AG08395 (cell line): Measurements from ENCODE around the gene ICA1.
"Not testable (repeated sequence)": the region's sequence is repeated elsewhere in the genome, so short reads cannot be mapped to it uniquely, and the experiment has no call there.

Source experiments
- DNase-seq: peaks from one replicate; pipeline ENCODE4 v3.0.0; 2012; ENCODE audit warnings: mixed read lengths, low spot score

The ICA1 gene

DNA sequence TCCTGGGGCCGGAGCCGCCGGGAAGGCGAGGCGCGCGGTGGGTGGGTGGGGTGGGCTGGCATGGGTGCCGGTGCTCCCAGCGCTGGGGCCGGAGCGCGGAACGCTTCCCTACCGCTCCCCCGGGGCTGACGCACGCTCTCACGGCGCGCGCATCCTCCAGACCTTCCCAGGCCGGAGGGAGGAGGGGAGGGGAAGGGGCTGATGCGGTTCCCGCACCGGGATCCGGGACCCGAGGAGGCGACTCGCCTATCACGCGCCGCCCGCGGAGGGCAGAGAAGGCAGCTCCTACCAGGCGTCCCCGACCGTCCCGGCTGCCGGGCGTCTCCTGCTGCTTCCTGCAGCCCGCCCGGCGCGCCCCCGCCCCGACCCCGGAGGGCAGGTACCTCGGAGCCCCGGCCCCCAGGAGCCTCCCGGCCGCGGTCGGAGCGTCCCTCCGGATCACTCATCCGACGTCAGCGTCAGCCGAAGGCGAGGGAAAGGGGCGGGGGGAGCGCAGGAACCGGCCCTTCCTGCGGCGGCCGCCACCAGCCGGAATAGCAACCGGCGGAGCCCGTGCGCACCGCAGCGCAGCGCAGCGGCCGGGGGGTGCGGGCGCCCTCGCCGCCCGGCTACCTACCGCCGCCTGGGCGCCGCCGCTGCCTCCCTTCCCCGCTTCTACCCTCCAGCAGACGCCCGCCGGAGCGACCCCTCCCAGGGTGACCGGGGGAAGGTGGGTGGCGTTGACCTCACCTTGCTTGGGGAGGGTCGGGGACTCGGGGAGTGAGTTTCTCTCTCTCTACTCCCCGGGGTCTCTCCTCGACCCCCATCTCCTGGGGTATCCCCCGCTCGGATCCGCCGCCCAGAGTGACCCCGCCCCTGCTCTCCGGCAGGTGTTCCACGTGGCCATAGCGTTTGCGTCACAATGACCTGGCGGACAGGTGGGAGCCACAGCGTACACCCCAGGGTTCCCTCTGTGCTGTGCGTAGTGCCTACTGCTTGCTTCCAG is at the start of gene ICA1:
Gene ICA1, minus strand, starts transcription at position 457 of the 985 bp plus-strand sequence. CDS start 26,241 bp downstream, outside the sequence.
- peak; percentile 5 for DNase-seq

DNA sequence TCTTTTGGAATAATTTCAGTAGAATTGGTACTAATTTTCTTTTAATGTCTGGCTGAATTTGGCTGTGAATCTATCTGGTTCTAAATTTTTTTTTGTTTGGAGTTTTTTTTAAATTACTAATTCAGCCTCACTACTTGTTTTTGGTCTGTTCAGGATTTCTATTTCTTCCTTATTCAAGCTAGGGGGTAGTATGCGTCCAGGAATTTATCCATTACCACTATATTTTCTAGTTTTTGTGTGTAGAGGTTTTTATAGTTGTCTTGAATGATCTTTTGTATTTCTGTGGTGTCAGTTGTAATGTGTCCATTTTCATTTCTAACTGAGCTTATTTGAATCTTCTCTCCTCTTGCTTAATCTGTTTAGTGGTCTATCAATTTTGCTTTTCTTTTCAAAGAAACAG is 48.9 kb upstream of the ICA1 start:
- no peak for DNase-seq

DNA sequence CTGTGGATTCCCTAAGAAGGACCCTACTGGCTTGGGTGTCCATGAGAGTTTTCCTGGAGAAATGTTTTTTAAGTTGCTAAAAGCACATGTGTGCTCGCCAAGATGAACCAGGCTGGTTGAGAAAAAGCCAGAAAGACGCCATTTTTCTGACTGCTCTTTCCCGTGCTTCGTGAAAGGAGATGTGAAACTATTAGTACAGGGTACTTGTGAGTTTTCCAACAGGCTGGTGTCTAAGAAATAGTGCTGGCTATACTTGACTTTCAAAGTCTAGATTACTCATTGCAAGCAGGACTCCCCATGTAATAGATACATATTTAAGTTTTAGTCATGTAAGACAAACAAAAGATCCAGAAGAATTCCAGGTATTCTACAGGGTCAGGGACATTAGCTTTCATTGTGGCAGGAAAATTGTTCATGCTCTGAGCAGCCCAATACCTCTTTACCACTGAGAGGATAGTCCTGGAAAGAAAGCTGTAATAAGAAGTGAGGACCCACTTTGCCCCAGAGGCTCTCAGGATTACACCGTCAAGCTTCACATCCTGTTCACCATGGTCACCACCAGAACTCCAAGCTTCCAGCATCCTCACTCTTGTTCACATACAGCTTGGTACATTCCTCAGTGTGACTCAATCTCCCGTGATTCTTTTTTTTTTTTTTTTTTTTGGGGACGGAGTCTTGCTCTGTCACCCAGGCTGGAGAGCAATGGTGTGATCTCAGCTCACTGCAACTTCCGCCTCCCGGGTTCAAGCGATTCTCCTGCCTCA is 43.8 kb upstream of the ICA1 start:
- DNase-seq = no peak

GRCh38 chr7:8305104-8305503 is 43.1 kb upstream of the ICA1 start:
- DNase-seq = no peak

DNA sequence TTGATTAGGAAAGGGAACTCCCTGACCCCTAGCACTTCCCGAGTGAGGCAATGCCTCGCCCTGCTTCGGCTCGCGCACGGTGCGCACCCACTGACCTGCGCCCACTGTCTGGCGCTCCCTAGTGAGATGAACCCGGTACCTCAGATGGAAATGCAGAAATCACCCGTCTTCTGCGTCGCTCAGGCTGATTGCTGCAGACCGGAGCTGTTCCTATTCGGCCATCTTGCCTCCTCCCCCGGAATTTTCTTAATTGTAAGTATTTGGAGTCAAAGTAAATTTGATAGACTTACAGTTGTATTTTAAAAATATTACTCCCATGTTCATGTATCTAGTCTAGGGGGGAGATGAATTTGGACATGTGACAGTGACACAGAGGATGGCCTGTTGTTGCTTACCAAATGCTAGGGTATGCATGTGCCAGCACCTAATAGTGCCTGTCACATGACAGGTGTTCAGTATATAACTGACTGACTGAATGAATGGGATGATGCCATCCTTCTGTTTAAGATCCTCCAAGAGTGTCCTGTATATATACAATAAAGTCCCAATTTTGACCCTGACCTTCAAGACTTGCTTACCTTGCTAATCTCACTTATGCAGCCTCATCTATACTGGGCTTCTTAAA is 42.0 kb upstream of the ICA1 start:
- no peak for DNase-seq

GRCh38 chr7:8297023-8297422 is 35.1 kb upstream of the ICA1 start:
- DNase-seq = not testable (repeated sequence)

GRCh38 chr7:8296362-8296659 is 34.3 kb upstream of the ICA1 start:
- no peak for DNase-seq

DNA sequence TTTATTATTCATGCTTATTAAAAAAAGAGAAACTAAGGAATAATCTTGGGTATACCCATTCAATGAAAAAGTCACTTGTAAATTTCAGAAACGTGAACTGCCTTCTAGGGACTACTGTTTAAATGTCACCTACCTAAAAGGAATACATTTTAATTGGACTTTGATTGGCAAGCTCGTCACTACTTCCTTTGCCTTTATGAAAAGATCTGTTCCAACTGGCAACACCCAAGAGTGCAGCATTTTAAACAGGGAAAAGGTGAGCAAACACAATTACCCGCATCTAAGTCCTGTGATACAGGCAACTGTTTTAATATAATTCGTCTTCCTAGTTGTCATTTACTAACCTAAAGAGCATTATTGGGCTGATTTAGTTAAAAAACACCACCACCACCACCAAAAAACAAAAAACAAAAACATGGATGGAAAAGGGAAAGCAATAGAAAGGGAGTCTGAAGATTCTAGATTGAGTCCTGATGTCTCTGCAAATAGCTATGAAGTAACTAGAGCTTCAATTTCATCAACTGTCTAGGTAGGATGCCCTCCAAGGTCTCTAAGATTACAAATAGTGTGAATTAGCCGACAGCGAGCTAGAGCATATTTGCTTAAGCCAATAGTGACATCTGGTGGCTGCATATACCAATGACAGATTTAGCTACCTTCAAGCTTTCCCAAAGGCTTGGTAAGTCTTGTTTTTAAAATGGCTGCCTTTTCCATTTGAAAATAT is 33.8 kb upstream of the ICA1 start:
- peak; percentile 73 for DNase-seq

DNA sequence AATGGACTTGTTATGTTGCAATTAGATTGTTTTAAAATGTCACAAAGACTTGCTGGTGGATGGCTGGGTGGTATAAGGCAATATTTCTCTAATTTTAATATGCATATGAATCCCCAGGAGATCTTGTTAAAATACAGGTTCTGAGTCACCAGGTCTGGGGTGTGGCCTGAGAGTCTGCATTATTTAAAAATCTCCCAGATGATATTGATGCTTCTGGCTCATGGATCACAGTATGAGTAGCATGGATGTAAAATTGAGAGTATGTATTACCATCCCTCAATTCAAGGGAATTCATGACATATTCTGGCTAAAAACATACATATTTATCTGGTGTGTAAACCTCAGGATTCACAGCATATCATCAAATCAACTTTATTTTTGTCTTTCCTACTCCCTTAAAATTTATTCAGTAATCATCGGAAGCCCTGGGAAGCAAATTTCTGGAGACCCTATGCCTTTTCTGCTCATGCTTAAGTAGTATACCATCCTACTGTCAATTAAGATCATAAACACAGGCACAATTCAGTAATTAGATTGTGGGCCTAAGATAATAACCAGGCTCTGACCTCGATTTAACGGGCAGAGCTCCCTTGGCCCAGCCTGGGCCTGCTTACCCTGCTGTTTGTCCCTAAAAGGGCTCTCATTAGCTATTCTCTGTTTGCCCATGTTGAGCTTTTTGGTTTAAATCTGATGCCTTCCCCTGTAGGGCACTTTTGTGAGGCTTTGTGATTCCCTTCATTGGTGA is 29.6 kb upstream of the ICA1 start:
- DNase-seq = no peak

- no peak for DNase-seq
These were observed 28.8 kb upstream of the ICA1 start for GRCh38 chr7:8290645-8291308.

- no peak for DNase-seq
These were observed 24.2 kb upstream of the ICA1 start for GRCh38 chr7:8286118-8286517.

DNA sequence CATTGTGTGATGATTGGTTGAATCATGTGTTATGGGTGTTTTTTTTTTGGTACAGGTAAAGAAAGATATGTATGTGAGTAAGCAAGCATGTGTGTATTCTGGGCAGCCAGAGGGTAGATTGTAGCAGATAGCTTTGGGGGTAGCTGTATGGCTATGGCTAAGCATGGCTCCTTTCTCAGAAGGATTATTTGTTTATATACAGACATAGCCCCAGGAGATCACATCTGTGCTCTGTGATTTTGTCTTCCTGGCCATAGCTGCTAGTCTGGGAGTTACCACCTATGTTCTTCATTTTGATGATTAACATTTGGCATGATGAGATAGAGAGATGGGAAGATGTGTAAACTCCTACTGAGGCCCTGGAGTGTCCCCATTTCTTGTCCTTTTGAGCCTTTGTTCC is 23.2 kb upstream of the ICA1 start:
- no peak for DNase-seq

DNA sequence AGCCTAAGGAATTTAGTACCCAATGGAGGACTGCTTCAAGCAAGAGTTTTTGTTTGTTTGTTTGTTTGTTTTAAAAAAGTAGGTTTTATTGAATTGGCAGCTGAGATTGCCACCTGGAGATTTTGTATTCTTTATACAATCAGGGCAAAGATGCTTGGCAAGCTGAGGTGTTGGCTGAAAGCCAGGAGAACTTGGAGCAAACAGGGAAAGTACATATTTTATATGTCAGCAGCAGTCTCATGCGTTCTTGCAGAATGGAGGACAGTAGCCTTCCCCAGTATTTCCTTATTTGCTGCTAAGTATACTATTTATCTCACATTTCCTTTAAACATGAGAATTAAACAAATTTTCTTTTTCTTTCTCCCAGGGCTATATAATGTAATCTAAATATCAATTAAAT is 22.6 kb upstream of the ICA1 start:
- DNase-seq = no peak

DNA sequence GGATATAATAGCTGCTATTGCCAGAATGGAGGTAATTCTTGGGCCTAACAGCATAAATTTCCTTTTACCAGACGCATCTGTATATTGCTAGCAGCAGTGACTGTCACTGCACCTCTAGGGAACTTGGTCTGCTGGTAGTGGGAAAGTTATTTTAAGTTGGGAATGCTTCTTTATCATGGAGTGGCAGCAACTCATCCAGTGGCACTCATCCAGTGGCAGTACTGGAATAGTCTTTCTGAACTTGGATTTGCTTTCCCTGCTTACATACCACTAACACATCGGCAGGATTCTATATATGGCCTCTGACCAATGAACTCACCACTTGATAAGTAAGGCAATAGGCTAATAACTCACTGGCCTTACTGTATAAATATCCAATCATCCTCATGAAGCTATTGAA is 22.0 kb upstream of the ICA1 start:
- no peak for DNase-seq

DNA sequence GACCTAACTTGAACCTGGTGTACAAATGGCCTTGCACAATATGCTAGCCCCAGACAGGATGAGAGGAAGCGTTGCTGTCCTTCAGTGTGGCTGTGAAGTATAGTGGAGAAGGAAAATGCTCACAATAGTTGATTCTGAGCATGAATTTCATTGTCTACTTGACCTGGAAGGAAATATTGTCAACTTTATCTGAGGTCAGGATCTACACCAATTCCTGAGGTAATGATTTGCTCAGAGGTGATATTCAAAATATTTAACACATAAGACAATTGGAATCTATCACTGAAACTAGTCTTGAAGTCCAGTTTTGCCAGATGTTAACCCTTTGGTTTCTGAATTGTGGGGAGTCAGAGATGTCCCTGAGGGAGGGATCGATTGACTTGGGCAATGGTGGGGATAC is 20.9 kb upstream of the ICA1 start:
- DNase-seq = no peak

DNA sequence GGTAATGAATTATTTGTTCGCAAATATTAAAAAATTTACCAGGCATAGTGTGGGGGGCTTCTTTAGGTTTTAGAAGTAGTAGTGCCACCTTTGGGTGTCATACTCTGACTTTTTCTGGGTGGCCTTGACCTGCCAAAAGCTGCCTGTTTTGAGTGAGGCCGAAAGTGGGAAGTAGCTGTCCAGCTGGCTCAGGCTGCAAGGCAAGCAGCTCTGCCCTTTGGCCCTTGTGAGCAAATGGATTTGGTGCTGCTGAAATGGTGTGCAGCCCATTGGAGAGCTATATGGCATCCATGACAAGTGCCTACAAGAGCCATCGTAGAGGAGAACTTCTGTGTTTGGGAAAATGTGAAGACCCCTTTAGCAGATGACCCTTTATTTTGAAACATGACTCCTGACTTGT is 20.2 kb upstream of the ICA1 start:
- no peak for DNase-seq

DNA sequence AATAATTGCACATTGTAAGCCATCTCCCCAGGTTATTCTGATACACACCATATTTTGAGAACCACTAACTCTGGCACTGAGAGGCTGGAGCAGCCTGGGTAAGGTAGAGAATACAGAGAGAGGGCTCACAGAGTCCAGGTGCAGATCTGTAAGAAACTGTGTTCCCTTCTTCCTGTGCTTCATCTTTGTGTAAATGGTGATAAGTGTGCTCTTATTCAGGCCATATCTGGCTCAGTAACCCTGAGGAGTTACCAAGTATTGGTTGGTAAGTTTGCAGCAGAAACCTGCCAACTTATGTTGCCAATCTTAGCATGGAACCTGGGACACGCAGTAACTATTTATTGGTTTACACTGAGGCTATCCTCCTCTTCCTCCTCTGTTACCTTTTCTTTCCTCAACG is 16.2 kb upstream of the ICA1 start:
- no peak for DNase-seq

- no peak for DNase-seq
These were observed 15.5 kb upstream of the ICA1 start for GRCh38 chr7:8277394-8277982.

DNA sequence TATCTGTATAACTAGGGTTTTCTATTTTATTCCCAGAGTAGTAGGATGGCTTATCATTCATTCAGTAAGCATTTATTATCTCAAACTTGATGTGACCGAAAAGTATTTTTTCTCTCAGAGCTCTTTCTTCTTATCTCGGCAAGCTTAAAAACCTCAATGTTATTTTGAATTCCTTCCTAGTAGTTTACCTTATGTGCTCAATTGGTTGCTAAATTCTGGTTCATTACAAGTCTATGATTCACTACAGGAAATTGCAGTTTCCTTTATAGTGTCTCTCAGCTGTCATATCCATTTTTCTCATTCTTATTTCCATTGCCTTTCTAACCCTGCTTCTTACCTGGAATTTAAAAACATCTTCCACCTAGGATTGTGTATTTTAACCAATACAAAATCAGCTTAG is 12.6 kb upstream of the ICA1 start:
- no peak for DNase-seq

- no peak for DNase-seq
These were observed 10.0 kb upstream of the ICA1 start for GRCh38 chr7:8271960-8272359.

GRCh38 chr7:8263048-8263447 is 1.1 kb upstream of the ICA1 start:
- no peak for DNase-seq
